ENCODE results near the gene LYZL6.
"Not testable (repeated sequence)": the region's sequence is repeated elsewhere in the genome, so short reads cannot be mapped to it uniquely, and the experiment has no call there.

LYZL6 gene

DNA sequence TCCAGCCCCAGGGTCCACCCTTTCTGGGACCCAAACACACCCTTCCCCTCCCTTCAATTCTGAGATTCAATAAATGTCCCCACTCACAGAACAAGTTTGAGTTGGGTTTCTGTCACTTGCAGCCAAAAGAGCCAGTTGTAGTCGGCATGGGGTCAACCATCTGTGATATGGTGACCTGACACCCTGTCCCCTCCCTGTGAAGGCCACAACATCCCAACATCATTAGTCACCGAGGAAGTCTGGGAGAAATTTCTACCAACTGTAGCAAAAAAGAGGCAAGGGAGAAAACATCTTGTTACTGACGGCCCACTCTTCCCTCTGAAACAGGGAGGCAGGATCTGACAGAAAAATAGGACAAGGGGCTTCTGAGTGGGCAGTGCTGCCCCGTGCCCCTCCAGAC is 638 bp upstream of the LYZL6 start:
- no peak for DNase-seq

DNA sequence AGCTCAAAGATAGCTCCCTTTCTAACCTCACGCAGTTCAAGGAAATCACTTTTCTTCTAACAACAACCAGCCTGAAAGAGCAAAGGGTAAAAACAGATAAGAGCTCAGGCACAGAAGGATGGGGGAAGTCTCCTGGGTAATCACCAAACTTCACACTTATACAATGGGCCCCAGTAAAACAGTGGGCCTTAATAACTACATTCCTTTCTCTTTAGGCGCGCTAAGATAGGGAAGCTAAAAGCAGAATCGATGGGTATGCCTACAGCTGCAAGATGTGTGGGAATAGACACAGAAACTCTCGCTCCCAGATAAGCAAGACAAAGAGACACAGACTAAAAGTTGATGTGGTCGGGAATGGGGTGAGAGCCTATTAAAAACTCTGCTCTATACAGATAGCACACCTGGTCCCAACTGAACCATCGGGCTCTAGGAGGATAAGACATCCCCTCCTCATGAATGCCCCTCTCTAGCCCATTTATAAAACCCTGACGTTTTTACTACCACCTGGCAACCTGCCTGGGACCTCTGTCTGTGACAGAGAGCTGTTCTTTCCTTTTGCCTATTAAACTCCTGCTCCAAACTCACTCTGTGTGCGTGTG is 826 bp downstream of the LYZL6 start:
- no peak for DNase-seq

DNA sequence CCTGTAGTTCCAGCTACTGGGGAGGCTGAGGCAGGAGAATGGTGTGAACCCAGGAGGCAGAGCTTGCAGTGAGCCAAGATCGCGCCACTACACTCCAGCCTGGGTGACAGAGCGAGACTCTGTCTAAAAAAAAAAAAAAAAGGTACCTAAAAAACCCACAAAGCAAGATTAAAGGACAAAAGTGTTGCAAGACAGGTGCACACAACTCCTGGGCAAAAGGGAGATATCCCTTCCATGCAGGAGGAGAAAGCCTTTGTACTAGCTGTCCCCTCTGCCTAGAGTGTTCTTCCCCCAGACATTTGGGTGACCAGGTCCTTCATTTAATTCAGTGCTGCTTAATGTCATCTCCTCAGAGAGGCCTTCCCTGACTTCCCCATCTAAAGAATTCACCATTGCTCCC is 5.0 kb downstream of the LYZL6 start:
- DNase-seq = not testable (repeated sequence)

DNA sequence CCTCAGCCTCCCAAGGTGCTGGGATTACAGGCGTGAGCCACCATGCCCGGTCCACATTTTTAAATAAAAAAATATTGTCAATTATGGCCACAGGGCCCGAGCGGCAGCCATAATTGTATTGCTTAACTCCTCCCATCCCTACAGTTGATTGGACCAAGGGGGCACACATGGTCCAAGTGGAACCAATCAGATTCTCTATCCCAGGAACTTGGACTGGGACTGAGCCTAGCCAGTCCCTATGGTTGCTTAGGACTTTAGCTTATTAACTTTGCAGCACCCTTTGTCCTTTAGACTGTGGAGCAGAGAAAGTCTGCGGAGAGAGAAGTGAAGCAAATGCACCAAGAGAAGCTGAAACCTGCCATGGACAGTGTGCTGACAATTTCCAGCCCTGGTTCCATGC is 7.5 kb downstream of the LYZL6 start:
- DNase-seq = no peak

DNA sequence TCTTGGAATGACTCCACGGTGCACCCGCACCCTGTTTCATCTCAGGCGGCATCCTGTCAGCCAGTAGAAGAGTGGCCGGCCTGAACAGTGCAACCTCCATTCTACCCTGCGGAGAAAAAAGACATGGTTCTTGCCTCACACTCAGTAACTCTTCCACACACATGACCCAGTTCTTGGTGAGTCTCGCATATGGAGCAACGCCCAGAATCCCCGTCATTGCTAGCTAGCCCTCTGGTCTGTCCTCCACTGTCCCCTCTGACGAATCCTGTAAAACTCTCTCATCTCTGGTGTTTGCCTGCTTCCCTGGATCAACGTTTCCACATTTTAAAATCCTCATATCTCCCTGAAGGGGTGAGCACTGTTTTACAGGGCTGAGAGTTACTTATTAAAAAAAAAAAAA is 8.8 kb downstream of the LYZL6 start:
- no peak for DNase-seq

DNA sequence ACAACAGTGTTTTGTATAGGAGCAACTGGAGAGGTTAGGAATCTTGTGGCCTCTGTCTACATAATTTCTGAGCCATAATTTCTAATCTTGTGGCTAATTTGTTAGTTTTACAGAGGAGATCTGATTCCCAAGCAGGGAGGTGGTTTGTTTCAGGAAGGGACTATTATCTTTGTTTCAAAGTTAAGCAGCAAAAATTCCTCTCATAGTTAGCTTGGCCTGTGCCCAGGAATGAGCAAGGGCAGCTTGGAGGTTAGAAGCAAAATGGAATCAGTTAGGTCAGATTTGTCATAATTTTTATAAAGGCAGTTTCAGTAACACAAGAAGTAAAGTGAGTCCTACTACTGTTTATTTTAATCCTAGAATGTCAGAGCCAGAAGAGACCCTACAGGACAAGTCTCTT is 10.9 kb downstream of the LYZL6 start:
- DNase-seq = no peak

DNA sequence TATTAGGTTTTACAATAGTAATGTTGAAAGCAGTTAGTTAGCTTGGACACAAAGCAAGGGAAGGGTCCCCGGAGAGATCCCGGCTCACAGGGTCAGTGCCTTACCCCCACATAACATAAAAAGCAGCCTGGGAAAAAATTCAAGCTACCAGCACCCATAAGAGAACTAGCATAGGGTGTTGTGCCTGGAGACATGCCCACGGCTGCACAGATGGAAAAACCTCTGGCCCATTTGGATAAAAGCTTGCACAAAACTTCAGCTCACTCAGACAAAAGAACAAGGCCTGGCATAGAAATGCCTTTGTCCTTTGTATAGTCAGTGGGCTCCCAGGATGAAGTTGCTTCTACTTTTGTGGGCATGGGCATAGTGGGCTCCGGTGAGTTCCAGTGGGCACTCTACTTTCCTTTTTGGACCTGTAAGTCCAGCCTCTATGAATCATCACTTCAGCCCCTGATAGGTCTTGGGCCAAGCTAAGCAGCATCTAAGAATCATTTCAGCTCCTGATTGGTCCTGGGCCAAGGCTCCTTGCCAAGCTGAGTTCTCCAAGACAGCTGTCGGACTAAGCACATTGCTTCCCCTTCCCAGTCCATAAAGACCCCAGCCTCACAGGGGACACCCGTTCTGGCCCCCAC is 11.6 kb downstream of the LYZL6 start:
- DNase-seq = no peak

DNA sequence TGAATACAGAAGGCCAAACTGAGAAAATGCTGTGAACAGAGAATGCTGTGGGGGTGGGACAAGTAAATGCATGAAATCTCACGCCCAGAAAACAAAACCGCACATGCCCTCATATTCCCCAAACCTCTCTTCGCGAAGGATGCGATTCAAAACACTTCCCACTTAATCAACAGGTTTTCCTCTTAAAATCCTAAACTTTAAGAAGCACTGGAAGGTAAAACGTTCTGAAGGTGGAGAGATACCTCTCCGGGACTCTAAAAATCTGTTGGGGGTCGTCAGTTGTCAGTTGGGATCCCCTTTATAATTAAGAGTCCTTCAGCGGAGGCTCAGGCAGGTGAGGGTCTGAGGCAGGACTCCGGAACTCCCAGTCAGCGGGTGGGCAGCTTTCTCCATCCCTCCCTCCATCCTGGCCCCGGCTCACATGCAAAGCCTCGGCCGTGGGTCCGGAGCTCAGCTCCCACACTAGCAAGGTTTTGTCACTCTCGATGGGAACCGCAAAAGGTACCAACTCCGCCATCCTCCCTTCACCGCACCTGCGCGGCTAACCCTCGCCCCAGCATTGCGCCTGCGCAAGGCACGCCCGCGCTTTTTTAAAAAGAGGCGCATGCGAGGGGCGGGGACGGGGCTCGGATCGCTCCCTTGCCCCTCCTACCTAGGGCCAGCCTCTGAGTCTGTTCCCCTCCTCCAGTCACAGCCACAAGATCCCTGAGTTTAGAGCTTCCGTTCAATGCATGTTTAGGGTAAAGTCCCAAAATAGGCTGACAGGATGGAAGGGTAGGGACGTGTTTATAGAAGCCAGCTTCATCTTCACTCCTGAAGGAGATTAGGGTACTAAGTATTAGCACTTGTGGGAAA is 13.1 kb downstream of the LYZL6 start, which contains the start of gene RDM1:
Gene RDM1, minus strand, starts transcription at position 563 of the 855 bp plus-strand sequence. Its CDS starts 46 bp downstream, at position 517.
- DNase-seq = peak; percentile 81 to 83

DNA sequence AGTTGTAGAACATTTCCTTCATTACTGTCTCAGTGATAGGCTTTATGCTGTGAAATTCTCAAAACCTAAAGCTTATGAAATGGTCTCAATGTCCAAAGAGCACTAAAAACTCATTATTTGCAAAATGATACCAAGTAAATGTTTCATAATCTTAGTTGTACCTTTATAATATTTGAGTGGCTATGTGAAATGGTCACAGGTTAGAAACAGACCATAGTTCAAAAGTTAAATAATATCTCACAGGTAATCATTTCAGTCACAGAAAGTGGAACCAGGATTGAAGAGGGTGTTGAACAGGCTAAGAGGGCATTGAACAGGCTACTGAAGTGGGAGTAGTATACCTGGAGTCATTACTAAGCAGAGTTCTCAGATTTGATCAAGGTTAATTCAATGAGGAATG is 15.8 kb downstream of the LYZL6 start:
- DNase-seq = no peak

DNA sequence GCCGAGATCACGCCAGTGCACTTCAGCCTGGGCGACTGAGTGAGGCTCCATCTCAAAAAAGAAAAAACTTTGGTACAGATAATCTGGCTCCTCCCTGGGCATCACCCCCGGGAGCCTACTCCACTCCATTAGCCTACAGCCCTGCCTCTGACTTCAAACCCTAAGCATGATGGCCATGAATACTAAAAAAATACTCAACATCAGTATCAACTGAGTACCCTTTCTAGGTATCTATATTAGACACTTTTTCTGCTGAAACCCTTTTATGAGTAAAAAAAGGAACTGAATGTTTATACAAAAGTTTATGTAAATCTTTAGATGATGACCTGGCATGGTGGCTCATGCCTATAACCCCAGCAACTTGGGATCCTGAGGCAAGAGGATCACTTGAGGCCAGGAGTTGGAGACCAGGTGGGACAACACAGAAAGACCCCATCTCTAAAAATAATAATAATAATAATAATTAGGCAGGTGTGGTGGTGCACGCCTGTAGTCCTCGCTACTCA is 19.9 kb downstream of the LYZL6 start:
- DNase-seq = no peak

DNA sequence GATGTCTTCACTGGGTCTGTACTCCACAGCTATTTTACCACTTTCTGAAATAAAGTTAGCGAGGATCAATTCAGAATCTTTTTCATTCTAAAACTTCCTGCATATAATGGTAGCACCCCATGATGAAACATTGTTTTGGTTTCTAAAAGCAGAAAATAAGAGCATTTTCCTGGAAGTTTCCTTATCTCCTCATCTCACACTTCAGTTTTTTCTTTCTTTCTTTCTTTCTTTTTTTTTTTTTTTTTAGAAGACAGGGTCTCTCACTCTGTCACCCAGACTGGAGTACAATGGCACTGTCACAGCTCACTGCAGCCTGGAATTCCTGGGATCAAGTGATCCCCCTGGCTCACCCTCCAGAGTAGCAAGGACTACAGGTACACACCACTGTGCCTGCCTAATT is 23.3 kb downstream of the LYZL6 start:
- DNase-seq = no peak

DNA sequence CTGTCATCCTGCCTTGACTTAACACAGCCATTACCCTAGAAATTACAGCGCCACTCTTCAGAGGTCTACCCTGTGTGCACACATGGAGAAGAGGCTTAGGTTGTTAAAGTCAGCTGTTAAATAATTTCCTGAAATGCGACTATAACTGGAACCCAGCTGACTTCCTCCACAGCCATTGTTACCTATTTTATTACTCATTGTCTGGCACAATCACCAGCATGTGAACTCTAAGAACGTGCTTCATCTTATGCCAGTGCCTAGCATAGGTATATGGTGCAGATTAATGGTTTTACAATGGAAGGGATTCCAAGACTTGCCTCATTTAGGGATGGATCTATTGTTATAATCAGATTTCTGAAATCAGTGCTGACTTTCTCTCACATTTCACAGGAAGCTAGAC is 24.8 kb downstream of the LYZL6 start:
- no peak for DNase-seq

DNA sequence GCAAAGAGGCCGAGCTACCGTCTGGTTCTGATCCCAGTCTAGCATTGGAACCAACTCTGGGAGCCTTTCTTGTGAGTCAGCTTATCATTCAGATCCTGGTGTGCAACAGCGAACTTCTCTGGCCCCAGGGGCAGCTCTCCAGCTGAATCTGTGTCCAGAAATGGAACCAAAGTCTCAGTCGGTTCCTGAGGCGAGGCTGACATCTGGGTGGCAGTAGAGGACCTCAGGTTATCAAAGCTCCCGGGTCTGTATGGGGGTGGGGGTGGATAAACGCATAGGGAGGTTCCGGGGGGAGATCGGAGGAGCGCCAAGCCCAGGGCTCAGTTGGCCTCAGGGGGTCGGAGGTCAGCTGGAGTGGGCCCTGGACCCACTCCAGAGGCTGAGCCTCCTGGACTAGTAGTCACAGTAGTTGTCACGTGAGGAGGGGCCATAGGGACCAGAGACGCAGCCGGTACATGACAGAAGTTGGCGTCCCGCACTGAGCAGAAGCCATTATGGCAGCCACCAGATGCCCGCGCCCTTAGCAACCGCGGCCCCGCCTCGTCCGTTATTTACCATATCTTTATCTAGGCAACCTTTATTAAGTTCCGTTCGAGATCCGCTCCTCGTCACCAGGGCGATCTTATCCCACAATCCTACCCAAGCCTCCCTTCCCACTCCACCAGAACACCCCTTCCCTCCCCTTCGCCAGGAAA is 25.8 kb downstream of the LYZL6 start:
- DNase-seq = no peak

DNA sequence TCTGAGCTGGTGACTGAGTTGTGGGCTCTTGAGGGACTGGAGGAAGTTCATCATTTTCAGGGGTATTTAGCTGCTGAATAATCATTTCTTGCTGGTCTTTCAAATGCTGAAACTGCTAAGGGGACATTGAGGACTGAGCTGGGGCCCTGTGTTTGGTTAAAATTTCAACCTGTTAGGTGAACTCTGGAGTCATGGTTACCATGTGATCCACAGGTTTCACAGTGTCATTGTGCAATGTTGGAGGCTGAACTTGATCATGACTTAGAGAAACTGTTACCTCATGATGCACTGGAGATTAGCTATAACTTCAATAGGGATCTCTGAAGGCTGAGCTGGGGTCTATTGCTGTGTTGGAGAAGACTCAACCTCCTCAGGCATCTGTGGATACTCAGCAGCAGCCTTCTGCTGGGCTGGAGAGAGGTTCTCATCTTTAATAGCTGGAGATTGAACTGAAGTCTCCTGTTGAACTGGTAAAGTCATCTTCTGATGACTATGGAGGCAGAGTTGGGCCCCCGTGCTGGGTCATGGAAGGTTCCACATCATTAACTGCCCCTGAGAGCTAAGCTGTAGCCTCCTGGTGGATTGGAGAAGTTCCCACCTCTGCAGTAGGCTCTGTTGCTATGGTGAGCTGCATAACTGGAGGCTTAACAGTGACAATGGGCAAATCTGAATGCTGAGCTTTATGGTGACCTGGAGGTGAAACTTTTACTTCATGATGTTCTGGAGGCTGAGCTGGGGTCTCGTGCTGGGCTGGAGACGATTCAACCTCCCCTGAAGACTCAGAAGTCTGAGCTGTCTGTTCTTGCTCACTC is 28.2 kb downstream of the LYZL6 start:
- no peak for DNase-seq

DNA sequence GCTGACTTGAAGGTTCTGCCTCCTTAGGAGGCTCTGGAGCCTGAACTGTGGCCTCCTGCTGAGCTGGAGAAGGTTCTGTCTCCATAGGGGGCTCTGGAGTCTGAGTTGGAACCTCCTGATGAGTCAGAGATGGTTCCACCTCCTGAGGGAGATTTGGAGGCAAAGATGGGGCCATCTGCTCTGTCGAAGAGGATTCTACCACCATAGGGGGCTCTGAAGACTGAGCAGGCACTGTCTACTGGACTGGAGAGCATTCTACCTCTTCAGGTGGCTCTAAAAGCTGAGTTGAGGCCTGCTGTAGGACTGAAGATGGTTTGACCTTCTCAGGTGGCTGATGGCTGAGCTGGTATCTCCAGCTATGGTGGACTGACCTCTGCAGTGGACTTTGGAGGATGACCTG is 29.2 kb downstream of the LYZL6 start:
- DNase-seq = no peak

DNA sequence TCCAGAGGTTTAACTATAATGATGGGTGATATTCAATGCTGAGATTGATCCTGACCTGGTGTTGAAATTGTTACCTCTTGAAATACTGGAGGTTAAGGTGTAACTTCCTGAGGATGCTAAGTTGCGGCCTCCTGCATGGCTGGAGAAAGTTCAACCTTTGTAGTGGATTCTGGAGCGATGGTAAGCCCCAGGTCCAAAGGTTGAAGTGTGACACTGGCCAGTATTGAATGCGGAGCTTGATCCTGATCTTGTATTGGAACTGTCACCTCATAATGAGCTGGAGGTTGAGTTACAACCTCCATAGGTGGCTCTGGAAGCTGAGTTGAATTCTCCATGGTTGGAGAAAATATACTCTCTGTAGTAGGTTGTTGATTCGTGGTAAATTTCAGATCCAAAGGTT is 29.9 kb downstream of the LYZL6 start:
- no peak for DNase-seq

DNA sequence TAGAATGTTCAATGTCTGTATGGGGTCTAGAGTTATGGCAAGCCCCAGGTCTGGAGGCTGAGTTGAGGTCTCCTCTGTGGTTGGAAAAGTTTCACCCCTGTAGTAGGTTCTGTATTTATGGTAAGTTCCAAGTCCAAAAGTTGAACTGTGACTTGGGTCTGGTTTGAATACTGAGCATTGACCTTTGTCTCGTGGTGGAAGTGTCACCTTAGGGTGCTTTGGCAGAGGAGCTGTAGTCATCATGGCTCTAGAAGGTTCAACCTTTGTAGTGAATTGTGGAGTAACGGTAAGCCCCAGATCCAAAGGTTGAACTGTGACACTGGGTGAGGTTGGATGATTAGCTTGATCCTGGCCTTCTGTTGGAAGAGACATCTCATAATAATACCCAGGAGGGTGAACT is 30.6 kb downstream of the LYZL6 start:
- no peak for DNase-seq

DNA sequence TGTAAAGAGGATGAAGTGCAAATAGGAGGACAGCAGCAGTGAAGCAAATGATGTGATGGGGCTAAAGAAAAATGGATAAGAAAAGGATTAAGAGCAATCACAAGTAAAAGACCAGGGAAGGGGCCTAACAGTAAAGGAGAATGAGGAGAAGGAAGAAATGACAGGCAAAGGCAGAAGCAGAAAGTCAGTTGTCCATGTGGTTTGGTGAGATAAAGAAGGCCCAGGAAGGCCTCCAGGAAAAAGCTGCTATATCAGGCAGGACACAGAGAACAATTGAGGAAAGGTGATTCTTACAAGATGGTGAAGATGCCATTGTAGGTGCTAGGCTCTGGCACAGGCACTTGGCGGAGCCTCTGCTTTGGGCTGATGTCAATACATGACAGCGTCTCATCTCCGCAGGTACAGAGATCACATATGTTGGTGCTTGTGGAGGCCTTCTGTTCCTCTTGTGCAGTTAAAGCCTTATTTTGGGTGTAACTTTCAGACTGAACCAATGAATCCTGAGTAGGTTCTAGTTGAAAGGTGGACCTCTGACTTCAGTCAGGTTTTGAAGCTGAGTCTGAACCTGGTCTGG is 31.1 kb downstream of the LYZL6 start:
- no peak for DNase-seq

DNA sequence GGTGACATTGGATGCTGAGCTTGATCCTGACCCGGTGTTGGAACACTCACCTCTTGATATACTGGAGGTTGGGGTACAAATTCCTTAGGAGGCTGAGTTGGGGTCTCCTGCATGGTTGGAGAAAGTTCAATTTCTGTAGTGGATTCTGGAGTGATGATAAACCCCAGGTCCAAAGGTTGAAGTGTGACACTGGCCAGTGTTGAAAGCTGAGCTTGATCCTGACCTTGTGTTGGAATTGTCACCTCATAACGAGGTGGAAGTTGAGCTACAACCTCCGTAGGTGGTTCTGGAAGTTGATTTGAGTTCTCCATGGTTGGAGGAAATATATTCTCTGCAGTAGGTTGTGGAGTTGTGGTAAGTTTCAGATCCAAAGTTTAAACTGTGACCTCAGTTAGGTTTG is 34.1 kb downstream of the LYZL6 start:
- DNase-seq = no peak

DNA sequence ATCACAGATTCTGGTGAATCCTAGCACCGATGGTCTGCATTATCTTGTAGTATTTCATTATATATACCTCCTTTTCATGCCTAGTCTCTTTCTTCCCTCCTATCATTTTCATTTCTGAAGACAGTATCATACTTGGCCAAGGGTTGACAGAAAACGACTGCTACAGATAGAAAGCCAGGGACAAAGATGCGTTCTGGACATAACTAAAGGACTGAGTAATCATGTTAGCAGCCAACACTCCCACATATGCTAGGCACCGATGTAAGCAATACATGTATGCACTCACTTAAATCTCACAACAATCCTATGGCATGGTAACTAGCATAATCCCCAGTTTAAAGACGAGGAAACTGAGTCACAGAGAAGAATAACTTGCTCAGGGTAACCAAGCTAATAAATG is 35.8 kb downstream of the LYZL6 start:
- DNase-seq = no peak

DNA sequence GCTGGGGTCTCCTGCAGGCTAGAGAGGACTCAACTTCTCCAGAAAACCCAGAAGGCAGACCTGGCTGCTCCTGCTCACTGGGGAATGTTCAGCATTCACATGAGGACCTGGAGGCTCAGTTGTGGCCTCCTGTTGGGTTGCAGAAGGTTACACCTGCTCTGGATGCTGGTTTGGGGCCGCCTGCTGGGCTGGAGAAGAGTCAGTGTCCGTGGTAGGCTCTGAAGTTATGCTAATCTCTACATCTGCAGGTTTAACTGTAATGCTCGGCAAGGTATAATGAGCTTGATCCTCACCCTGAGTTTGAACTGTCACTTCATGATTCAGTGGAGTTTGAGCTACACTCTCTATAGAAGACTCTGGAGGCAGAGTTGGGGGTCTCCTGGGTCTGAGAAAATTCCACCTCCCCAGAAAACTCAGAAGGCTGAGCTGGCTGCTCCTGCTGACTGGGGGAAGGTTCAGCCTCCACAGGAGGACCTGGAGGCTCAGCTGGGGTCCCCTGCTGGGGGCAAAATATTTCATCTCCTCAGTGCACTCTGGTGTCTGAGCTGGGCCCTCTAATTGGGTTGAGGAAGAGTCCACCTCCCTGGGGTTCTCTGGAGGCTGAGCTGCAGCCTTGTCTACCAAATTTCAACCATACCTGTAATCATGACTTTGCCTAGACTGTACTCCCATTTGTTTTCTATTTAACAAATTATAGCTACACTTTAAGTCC is 36.4 kb downstream of the LYZL6 start:
- DNase-seq = no peak
